GM13977 (cell line): ENCODE results near the gene HSPA12B.

ENCODE experiments used
- DNase-seq: peaks from one replicate; pipeline ENCODE4 v3.0.0; 2012; ENCODE audit warnings: low spot score
- CTCF ChIP-seq: IDR thresholded peaks from 2 replicates; pipeline ENCODE4 v1.5.1; 2012; ENCODE audit warnings: mild to moderate bottlenecking, control low read depth; ENCODE audit not compliant: insufficient read depth; ENCODE audit errors: extremely low read depth, missing control alignments
- in situ Hi-C: fragments of 300-500 bp; cut with MboI; formaldehyde crosslinking; loops from one replicate; pipeline ENCODE4 v1.12.0; 2022; ENCODE audit warnings: low sequenced_read_pairs, low pct_unique_long_range_greater_than_20kb, mixed read lengths, inconsistent platforms; ENCODE audit not compliant: unreplicated experiment

The HSPA12B gene

GRCh38 chr20:3744806-3745685, 12.6 kb downstream of the HSPA12B start:
- DNase-seq: peak; percentile 78

GRCh38 chr20:3745686-3746173, 13.2 kb downstream of the HSPA12B start:
- in situ Hi-C loops: no loop called here
- no peak for TF ChIP-seq CTCF
- no peak for DNase-seq

More at GRCh38 chr20:3744806-3745685, 12.6 kb downstream of the HSPA12B start:
- no peak for TF ChIP-seq CTCF
- in situ Hi-C loops: no loop called here

GRCh38 chr20:3747471-3747870, 15.0 kb downstream of the HSPA12B start:
- in situ Hi-C loops: no loop called here
- no peak for TF ChIP-seq CTCF
- no peak for DNase-seq

GRCh38 chr20:3748073-3748472, 15.6 kb downstream of the HSPA12B start:
- DNase-seq: no peak
- in situ Hi-C loops: no loop called here
- no peak for TF ChIP-seq CTCF

- no peak for DNase-seq
- in situ Hi-C loops: no loop called here
- no peak for TF ChIP-seq CTCF
Measured at GRCh38 chr20:3749087-3749688, 16.7 kb downstream of the HSPA12B start.

- peak; percentile 77 for DNase-seq
- TF ChIP-seq CTCF: peak; percentile 56
- in situ Hi-C loops: no loop called here
Measured at GRCh38 chr20:3749689-3750531, 17.4 kb downstream of the HSPA12B start.
